OCI-M1 (cell line): ENCODE data around the gene CLCN1.

Experiments used
- DNase-seq: peaks from one replicate; lab custom pipeline; 2025; lab: John Stamatoyannopoulos, UW

Gene CLCN1

DNA sequence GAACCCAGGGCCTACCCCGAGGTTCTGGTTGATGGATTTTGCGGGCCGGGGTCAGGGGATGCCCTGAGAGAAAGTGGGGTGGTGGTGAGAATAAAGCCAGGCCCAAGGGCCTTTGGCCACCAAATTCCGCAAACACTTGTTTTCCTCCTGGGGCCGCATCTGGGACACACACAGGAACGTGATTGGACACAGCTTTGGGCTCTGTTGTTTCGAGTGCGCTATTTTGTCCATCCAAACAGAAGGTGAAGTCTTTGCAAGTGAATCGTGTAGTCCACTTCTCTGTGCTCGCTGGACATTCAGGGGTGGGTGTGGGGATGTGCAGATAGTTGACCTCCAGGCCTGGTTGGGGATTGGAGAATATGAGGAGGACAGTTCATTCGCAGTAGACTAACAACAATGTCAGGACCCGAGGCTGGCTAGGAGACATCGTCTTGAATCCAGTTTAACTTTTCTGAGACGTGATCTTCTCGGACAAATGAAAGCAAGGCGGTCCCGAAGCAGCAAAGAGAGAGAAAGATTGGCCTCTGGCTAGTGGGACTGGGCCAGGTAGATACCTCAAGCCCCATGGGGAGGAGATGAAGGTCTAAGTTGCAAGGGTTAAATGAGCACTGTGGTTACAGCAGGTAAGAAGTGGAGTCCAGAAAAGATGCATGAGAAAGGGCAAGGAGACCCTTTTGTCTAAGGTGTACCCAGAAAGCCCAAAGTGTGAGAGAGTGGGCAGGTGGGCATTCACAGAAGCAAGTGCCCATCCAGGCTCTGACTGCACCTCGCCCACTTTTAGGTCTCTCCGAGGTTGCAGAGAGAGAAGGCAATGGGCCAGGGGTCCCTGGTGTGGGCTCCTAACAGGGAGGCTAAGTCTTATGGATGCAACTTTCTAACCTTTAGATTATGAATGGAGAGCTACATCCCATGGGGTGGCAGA is 47.4 kb downstream of the CLCN1 start:
- no peak for DNase-seq

DNA sequence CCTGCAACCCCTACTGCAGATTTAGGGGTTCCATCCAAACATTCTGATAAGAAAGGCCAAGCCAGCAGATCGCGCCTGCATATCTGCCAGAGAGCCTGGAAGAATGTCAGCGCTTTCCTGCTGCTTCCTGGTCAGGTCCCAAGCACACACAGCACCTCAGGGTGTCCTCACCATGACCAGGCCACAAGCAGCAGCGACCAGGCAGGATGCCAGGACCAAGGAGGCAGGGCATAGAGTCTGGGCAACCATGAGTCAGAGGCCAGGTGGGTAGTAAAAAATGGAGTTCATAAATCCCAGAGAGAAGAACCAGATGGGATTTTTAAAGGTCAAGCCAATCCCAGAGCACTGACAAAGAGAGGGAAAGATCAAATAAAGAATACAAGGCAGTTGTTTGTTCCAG is 52.1 kb downstream of the CLCN1 start:
- DNase-seq: no peak

DNA sequence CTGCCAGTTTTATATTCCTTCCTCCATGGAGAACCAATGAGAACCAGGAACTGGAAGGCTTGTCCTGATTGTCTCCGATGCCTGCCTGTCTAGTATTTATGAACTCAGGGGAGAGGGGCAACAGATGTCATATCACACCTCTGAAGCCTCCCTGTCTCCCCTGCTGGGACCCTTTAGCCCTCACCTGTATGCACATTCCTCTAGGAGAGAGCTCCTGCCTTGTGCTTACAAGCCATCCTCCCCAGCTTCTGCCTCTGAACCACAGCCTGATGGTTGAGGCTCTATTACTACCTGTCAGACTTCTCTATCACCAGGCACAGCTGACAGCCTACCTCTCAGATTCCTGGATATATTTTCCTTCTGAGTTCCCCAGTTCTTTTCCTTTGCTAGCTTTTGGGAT is 52.5 kb downstream of the CLCN1 start:
- DNase-seq: no peak

DNA sequence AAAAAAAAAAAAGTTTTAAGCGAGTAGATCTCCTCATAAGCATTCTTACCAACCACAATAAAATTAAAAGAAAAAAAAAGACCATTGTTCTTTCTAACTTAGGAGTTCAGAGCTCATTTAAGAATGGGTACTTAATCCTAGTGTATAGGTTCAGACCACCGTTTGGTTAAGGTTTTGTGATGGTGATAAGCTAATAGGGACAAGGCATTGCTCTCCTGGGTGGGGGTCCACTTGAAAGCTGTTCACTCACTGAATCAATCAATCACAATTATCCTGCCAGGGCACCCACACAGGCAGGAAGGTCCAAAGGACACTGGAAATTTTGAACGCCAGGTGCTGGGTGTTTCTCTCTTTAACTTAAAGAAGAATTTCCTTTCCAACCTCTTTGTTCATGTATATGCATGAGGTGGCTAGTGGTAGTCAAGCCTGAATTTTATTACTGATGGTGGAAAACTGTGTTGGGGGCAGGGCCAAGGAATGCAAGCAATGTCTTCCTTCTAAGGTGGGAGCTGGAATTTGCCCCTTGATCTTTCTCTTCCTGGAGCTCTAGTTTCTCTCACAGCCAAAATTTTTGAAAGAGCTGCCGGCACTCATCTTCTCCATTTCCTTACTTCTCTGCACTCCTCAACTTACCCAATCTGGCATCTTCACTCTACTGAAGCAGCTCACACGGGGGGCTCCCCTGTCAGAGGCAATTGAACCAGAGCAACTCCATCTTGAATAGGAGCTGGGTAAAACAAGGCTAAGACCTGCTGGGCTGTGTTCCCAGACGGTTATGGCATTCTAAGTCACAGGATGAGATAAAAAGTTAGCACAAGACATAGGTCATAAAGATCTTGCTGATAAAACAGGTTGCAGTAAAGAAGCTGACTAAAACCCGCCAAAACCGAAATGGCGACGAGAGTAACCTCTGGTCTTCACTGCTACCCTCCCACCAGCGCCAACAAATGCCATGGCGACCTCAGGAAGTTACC is 54.1 kb downstream of the CLCN1 start:
- DNase-seq: no peak

DNA sequence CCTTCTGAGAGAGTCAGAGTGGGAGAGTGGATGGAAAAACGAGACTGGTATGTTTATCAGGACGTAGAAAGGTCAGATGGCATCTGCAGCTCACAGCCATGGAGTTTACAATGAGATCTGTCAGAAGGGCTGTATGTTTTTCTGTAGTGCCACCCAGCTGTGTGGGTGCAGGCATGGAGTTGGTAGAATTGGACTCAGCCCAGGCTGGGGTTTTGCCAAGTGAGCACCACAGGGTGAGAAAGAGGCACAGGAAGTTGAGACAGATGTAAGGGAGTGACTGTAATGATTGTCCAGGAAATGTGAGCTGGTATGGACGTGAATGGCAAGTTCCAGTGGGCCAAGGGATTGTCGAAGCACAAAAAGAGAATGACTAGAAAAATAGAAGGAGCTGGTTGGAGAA is 56.2 kb downstream of the CLCN1 start:
- DNase-seq: no peak

DNA sequence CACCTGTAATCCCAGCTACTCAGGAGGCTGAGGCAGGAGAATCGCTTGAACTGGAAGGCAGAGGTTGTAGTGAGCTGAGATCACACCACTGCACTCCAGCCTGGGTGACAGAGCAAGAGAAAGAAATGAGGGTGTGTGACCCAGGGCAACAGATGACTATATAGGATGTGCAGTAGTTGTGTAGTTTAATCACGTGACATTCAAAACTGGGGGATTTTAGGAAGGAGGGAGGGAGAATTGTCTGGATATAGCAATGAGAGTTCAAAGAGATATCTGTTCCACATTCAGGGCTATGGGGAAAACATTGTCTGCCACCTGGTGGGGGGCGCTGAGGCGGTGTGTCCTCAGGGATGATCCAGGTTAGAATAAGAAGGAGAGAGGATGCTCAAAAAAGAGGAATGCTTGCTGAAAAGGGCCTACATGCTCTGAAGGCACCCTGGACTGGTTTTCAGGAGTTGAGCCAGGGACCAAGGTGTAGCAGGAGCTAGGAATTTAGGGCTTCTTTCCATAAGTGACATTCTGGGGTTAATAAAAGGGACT is 57.4 kb downstream of the CLCN1 start:
- DNase-seq: no peak

DNA sequence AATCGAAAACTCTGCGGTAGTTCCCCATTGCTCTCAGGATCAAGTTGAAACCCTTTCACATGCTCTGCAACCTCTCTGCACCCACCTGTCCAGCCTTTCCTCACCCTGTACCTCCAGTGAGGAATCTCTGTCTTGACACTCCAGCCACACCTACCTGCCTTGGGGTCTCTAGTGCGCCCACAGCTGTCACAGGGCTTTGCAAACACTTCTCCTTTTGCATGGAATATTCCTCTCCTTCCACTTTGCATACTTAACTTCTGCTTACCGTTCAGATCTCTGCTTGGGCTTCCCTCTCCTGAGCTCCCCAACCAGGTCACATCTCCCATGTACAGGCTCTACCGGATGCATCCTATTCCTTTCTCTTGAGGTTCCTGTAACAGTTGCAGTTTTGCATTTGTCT is 58.6 kb downstream of the CLCN1 start:
- no peak for DNase-seq

DNA sequence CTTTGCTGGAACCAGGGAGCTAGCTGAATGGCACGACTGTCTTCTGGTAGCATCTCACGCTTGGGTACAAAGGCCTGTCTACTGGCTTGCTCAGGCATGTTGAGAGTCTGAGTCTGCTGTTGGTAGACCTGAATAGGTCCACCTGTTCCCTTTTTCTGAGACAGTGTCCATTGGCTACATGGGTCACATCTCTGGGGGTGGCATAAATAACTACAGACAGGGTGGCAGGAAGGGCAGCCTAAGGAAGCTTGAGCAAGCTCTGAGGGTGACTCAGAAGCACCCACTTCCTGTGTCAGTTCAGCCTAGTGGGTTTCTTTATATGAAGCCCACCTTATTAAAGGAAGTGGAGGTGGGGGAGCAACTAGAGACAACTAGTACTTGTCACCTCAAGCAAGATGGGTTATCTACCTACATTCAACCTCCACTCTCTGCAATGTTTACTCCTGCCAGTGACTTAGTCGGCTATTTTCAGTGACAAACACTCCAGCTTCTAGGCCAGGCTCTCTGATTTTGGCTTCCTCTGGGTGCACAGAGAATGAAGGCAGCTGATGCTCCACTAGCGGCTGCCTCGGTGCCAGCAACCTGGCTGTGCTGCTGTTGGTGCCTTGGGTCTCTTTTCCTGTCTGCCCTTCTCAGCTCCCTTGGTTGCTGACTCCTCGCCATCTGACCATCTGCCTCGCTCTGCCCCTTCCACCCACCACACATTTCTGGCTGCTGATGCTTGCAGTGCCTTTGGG is 59.6 kb downstream of the CLCN1 start:
- DNase-seq: no peak

DNA sequence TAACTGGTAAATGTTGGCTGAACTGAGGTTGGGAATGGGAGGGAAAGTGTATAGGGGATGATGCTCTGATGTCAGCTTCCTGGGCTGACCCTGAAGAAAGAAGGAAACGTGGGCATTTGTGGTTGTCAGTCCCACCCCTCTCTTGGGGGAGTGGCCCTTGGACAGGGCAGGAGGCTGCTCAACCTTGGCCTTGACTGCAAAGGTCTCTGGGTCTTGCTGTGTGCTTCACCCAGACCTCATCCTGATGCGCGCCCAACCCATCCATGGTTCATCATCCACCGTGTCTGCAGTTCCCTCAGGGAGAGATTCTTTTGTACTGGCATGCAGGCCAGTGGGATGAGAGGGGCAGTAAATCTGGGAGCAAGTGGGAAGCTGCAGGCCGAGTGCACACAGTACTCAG is 60.5 kb downstream of the CLCN1 start:
- no peak for DNase-seq

DNA sequence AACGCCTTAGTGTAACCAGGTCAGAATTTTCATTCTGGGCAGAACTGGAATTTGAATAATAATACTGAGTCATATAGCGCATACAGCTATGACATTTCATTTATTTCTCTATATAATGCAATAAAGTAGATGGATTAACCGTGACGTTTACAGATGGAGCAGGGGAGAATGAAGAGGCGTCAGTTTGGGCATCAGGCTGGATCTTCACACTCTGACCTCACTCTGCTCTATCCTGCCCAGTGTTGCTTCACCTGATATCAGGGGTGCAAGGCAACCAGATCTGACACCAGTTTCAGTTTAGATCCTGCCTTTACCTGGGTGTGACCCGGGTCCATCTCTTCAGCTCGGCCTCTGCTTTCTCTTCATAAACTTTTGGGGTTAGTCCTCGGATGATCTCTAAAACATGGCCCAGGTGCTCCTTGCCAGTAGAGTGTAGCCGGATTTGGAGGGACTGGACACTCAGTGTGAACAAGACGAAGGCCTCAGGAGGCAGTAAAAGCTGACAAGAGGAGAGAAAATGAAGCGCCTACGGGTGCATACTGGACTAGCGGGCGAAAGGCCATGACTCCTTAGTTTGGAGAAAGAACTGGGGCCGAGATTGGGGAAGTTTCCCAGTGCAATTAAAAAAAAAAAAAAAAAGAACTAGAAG is 63.8 kb downstream of the CLCN1 start:
- DNase-seq: no peak

DNA sequence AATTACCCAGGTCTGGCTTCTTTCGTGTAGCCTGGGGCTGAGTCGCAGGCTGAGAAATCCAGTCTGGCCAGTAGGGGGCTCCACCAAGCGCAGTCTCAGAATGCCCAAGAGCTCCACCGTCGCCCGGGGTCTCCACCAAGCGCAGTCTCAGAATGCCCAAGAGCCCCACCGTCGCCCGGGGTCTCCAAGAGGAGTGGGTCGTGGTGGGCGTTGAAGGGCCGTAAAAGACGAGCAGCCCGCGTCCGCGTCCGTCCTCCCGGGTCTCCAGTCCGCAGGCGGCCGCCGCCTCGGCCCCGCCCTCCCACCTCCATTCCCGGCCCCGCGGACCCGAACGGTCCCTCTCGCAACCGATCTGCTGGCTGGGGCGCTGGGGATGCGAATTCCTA is 64.3 kb downstream of the CLCN1 start:
- peak; percentile 89 for DNase-seq

DNA sequence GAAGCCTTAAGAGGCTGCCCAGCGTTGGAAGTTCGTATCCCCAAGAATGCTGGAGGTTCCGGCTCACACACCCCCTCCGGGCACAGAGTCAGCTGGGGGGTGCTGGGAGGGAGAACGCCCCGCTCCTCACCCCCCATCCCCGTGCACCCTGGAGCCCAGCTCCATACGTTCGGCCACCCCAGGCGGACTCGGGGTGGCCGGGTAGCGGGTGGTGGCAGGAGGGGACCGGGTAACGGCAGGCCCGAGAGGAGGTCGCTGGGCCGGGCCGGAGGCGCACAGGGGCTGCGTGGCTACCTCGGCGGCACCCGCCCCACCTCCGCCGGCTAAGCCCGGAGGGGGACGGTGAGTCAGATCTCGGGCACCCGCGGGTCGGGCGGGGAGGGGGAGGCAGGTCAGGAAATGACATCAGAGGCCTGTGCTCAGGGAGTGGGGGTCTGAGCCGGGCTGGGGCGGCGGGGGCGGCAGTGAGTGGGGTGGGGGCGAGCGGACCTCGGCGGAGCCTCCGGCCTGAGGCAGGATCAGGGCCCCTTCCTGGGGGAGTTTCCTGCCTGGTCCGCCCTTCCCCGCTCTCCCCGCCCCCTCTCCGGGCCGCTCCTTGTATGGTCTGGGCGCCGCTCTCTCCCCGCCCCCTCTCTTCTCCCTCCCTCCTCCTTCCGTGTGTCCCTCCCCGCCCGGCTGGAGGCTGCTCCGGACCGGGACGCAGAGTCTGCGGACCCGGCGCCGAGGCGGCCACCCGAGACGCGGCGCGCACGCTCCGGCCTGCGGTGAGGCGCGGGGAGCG is 64.9 kb downstream of the CLCN1 start, which contains the start of gene ZYX:
Gene ZYX, plus strand, starts transcription at position 700 of the 781 bp plus-strand sequence. CDS start 227 bp downstream, outside the sequence.
- peak; percentile 87 for DNase-seq

DNA sequence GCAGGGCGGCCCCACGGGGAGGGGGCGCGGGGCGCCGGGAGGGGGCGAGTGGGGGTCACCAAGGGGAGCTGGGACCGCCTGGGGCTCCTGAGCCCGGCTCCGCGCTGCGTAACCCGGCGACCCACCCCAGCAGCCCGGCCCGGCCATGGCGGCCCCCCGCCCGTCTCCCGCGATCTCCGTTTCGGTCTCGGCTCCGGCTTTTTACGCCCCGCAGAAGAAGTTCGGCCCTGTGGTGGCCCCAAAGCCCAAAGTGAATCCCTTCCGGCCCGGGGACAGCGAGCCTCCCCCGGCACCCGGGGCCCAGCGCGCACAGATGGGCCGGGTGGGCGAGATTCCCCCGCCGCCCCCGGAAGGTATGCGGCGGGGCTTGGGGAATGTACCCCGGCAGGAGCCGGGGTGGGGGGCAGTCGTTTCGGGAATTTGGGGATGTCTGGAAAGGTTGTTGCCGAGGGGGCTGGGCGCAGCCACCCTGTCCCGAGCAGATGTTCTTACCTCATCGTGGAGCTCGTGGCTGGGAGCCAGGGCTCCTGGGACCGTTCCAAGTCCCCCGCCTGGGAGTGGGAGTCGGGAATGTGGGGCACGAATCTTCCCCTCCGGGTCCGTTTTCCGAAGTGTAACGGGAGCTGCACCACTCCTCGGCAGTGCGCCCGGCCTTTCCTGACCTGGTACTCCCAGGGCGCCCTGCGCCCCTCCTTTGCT is 65.7 kb downstream of the CLCN1 start:
- DNase-seq: peak; percentile 12

DNA sequence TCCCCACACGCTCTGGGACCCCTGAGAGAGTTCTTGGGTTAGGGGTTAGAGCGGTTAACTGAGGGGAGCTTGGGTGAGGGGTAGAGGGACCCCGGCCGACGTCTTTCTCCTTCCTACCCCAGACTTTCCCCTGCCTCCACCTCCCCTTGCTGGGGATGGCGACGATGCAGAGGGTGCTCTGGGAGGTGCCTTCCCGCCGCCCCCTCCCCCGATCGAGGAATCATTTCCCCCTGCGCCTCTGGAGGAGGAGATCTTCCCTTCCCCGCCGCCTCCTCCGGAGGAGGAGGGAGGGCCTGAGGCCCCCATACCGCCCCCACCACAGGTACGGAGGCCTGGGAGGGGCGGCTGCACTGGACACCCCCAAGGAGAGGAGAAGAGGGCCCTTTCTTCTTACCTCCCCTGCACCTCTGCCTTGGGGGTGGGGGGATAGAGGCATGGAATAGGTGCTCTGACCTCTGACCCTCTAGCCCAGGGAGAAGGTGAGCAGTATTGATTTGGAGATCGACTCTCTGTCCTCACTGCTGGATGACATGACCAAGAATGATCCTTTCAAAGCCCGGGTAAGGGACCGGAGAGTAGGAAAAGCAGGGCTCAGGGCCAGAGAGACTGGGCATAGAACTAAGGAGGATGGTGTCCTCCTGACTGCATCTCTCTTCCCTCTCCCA is 66.3 kb downstream of the CLCN1 start:
- no peak for DNase-seq

DNA sequence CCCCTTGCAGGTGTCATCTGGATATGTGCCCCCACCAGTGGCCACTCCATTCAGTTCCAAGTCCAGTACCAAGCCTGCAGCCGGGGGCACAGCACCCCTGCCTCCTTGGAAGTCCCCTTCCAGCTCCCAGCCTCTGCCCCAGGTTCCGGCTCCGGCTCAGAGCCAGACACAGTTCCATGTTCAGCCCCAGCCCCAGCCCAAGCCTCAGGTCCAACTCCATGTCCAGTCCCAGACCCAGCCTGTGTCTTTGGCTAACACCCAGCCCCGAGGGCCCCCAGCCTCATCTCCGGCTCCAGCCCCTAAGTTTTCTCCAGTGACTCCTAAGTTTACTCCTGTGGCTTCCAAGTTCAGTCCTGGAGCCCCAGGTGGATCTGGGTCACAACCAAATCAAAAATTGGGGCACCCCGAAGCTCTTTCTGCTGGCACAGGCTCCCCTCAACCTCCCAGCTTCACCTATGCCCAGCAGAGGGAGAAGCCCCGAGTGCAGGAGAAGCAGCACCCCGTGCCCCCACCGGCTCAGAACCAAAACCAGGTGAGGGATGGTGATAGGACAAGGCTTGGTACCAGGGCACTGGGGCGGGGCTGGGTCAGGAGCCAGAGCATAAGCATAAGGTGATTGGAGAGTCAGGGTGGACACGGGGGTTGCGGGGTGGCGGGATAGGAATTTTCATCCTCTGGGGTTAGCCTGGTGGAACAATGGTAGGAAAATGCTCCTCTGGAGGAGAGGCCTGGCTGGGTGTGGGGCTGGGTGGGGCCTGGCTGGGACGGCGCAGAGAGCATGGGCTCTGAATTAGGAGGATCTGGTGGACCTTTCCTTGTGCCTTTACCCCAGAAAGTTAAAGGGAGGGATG is 67.1 kb downstream of the CLCN1 start:
- DNase-seq: no peak

DNA sequence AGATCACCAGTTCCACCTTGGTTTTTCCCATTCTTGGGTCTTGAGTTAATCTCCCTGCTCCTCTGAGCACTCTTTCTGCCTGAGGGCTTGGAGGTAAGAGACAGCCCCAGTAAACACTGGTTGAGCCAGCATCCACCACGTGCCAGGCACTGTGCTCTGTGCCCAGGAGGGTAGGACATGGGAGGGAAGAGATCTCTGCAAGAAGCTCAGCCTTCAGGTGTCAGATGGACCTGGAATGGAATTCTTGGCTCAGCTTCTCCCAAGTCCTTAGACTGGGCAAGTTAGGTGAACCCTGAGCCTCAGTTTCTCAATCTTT is 67.7 kb downstream of the CLCN1 start:
- no peak for DNase-seq

DNA sequence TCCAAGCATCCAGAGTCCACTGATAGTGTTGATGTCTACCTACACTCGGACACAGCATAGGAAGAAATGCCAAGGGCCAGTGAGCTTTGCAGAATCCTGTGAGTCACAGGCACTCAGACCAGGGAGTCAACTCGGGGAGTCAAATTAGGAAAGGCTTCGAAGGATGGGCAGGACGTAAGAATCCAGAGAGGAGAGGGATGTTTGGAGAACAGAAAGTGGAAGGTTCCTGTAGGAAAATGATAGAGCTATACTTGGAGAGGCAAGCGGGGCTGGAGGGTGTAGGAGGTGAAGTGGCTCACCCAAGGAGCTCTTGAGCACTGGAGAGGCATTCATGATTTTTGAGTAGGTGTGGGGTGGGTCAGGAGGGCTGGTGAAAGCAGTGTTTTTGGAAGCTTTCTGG is 68.2 kb downstream of the CLCN1 start:
- DNase-seq: no peak
